K562 (cell line): ENCODE results near the gene STEAP3. TPM values are rescaled to one million over a fixed set of nuclear protein-coding genes. Genes with fewer than 3 reads are reported as not detected.

Source experiments
- ATAC-seq: fragments of 200-7000 bp; cut with Tn5 transposase; 3 replicates; pipeline ENCODE4 v1.9.1; 2020; ENCODE audit warnings: moderate library complexity
- BruUV-seq: library from RNA; stranded (reverse); fragments of 400-500 nt; replicated peaks from 2 replicates; lab custom pipeline; 2021; lab: Mats Ljungman, UMichigan
- CTCF ChIA-PET: fragments of 300-600 bp; formaldehyde crosslinking; extraction: SDS; loops from one replicate; lab custom pipeline; 2021; ENCODE audit warnings: low intra/inter-chr PET ratio; lab: Yijun Ruan, JAX
- POLR2A ChIA-PET: fragments of 300-600, 350-650 bp; sonication (Branson Sonifier 250); formaldehyde crosslinking; extraction: SDS; loops from one replicate; lab custom pipeline; 2021; ENCODE audit warnings: antibody characterized with exemption, inconsistent platforms; lab: Yijun Ruan, JAX
- DNase-seq, 4 experiments: peaks; one replicate each; pipeline versions ENCODE4 v3.0.0 to v3.0.0-alpha.2; 2011 to 2018; ENCODE audit warnings: low spot score in 3 of 4, mixed read lengths in 3 of 4; ENCODE audit errors: extremely low read depth in 1 of 4
- FAIRE-seq: peaks from 2 replicates; lab custom pipeline; 2011; peaks lifted over from hg19 to GRCh38; lab: Jason Lieb, UNC
- H2AFZ ChIP-seq: 2 replicates; pipeline ENCODE4 v1.6.0; 2011; ENCODE audit warnings: low read depth, low read length, control low read depth, inconsistent platforms
- H3K27ac ChIP-seq: fragments of 200-600 bp; 3 replicates; pipeline ENCODE4 v1.8.0; 2011; ENCODE audit warnings: low read depth, mild to moderate bottlenecking, control low read depth, inconsistent platforms, low read length, moderate library complexity, mixed read lengths; ENCODE audit errors: extremely low read depth
- H3K27me3 ChIP-seq, 2 experiments: fragments of 300-600 bp in 1 of 2; 2 replicates in 1 of 2; 3 replicates in 1 of 2; pipeline versions ENCODE4 v1.6.0 to v1.8.0; 2011; ENCODE audit warnings: inconsistent platforms in 2 of 2, low read length in 2 of 2, mild to moderate bottlenecking in 1 of 2, mixed read lengths in 1 of 2, moderate library complexity in 1 of 2; ENCODE audit not compliant: control insufficient read depth in 2 of 2, insufficient read depth in 2 of 2
- H3K36me3 ChIP-seq: fragments of 300-600 bp; 3 replicates; pipeline ENCODE4 v1.8.0; 2011; ENCODE audit warnings: mild to moderate bottlenecking, low read length, inconsistent platforms; ENCODE audit not compliant: control insufficient read depth, insufficient read depth
- H3K4me1 ChIP-seq, 2 experiments: fragments of 200-600 bp in 1 of 2; replicated peaks in 1 of 2; 2 replicates in 1 of 2; 3 replicates in 1 of 2; pipeline versions ENCODE4 v1.5.1 to v1.8.0; 2011; ENCODE audit warnings: inconsistent platforms in 2 of 2, low read length in 2 of 2, mild to moderate bottlenecking in 1 of 2, mixed read lengths in 1 of 2, moderate library complexity in 1 of 2; ENCODE audit not compliant: control insufficient read depth in 2 of 2, insufficient read depth in 2 of 2
- H3K4me2 ChIP-seq: 2 replicates; pipeline ENCODE4 v1.6.1; 2011; ENCODE audit warnings: low read length, control low read depth, inconsistent platforms, mixed read lengths; ENCODE audit not compliant: insufficient read depth
- H3K4me3 ChIP-seq: fragments of 200-600 bp; sonication (generic), shearing (Covaris generic); 2 replicates; pipeline ENCODE4 v1.5.1; 2016; ENCODE audit warnings: control low read depth, inconsistent platforms
- H3K79me2 ChIP-seq: fragments of 200-600 bp; 3 replicates; pipeline ENCODE4 v1.8.0; 2011; ENCODE audit warnings: low read length, inconsistent platforms; ENCODE audit not compliant: control insufficient read depth, insufficient read depth
- H3K9ac ChIP-seq, 2 experiments: 2 replicates each; pipeline versions ENCODE4 v1.6.0 to v1.6.1; 2011; ENCODE audit warnings: low read depth in 2 of 2, low read length in 2 of 2, control low read depth in 1 of 2, inconsistent platforms in 1 of 2, mild to moderate bottlenecking in 1 of 2, mixed read lengths in 1 of 2; ENCODE audit not compliant: insufficient read depth in 1 of 2
- H3K9me1 ChIP-seq: one replicate; pipeline ENCODE4 v1.6.0; 2011; ENCODE audit warnings: inconsistent platforms, mild to moderate bottlenecking, low read length, moderate library complexity; ENCODE audit not compliant: control insufficient read depth, insufficient read depth
- H3K9me3 ChIP-seq: replicated peaks from 2 replicates; pipeline ENCODE4 v1.5.1; 2011; ENCODE audit warnings: low read depth, low read length, inconsistent platforms; ENCODE audit not compliant: control insufficient read depth, insufficient read depth
- H4K20me1 ChIP-seq: replicated peaks from 2 replicates; pipeline ENCODE4 v1.6.1; 2011; ENCODE audit warnings: low read length, inconsistent platforms, mixed read lengths; ENCODE audit not compliant: control insufficient read depth, insufficient read depth
- BCOR ChIP-seq: fragments of 450-650 bp; IDR thresholded peaks from 2 replicates; pipeline ENCODE4 v1.6.1; 2016
- BDP1 ChIP-seq: IDR thresholded peaks from 3 replicates; pipeline ENCODE4 v1.6.1; 2011; ENCODE audit not compliant: insufficient read length, insufficient read depth
- ESRRB ChIP-seq: fragments of 250-450 bp; sonication (Bioruptor Pico); IDR thresholded peaks from 2 replicates; pipeline ENCODE4 v1.5.0; 2020; ENCODE audit warnings: mild to moderate bottlenecking, moderate library complexity, borderline replicate concordance
- IRF2 ChIP-seq: sonication (generic); formaldehyde crosslinking; IDR thresholded peaks from 2 replicates; pipeline ENCODE4 v1.8.1; 2022; ENCODE audit warnings: mild to moderate bottlenecking, missing genetic modification reagents
- NFIC ChIP-seq: fragments of 450-650 bp; IDR thresholded peaks from 2 replicates; pipeline ENCODE4 v1.6.1; 2017; ENCODE audit warnings: mild to moderate bottlenecking, inconsistent platforms
- TGIF2 ChIP-seq: sonication (generic); formaldehyde crosslinking; IDR thresholded peaks from 2 replicates; pipeline ENCODE4 v1.8.1; 2022; ENCODE audit warnings: mild to moderate bottlenecking, missing genetic modification reagents, moderate library complexity
- WGBS: fragments of 100-300 bp; shearing (Covaris generic); methylation state at CpG from one replicate; pipeline ENCODE4 v1.1.6; 2016; ENCODE audit warnings: low coverage, mixed read lengths; ENCODE audit not compliant: insufficient coverage; ENCODE audit errors: missing lambda C conversion rate; 5-methylcytosine and 5-hydroxymethylcytosine counted together
- in situ Hi-C: fragments of 300-500 bp; cut with MboI; formaldehyde crosslinking; loops from 4 replicates; pipeline ENCODE4 v1.15.0; 2018; ENCODE audit warnings: inconsistent platforms, mixed read lengths
- intact Hi-C: fragments of 100-400 bp; cut with micrococcal nuclease; formaldehyde crosslinking; loops from 2 replicates; pipeline ENCODE4 v1.14.2; 2022
- polyA plus RNA-seq, 8 experiments: library from polyadenylated mRNA; depleted of rRNA in 4 of 8; stranded (reverse) in 5 of 8; unstranded in 3 of 8; fragments of >200 nt; fragmentation: Nextera tagmentation in 2 of 8; fragmentation: Illumina TruSeq in 1 of 8; extraction: Ambion mirVana in 2 of 8; extraction: Trizol in 1 of 8; gene quantifications; 2 replicates each; pipeline versions ENCODE4 v1.2.1 to v1.2.3, GENCODE V29; 2011 to 2014; ENCODE audit warnings: inconsistent platforms in 1 of 8, missing spikeins in 1 of 8
- total RNA-seq, 7 experiments: library from RNA; depleted of rRNA in 6 of 7; stranded (reverse); fragments of >200 nt in 6 of 7; fragmentation: Illumina TruSeq in 2 of 7; extraction: Trizol in 2 of 7; gene quantifications; 2 replicates each; pipeline versions ENCODE4 v1.2.1 to v1.2.3, GENCODE V29; 2011 to 2021; ENCODE audit warnings: low replicate concordance in 1 of 7

Gene STEAP3
- total and polyA plus RNA-seq, 9 of the 15 experiments (the other 6 are each of a cell fraction or from before 2014, with no cell fraction given), result 1.8 to 31.6 (median 9.0) TPM

DNA sequence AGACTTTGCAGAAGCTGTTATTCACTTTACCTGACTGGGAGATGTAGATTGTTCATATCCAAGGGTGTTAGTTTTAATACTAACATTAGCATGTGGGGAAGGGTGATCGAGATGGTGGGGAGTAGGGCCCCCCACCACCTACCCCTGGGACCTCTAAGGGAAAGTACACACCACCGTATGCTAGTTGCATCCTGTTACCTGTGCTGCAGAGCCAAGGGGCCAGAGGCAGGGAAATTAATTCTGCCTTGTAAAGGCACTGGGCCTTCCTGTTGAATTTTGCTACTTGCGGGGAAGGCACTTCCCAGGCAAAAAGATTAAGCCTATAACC is 9.0 kb downstream of the STEAP3 start:
- Histone ChIP-seq H3K4me2 (no peak overlapping the region), H3K9me1 (no peaks in the 10 kb centered on the region), H3K36me3 (peaks cover 5% of the 10 kb centered on the region; the same call in 2 of the 3 replicates), H3K79me2 (no peaks in the 10 kb centered on the region), H3K4me3 (no peak overlapping the region), H3K27ac (no peak overlapping the region), H4K20me1 (peaks cover 25% of the 10 kb centered on the region), H3K9me3 (no peaks in the 10 kb centered on the region), H3K27me3 (no peaks in the 10 kb centered on the region), H3K9ac (no peak overlapping the region), H3K4me1 (peaks cover 0 to 6% of the 10 kb centered on the region in 2 experiments; a peak in 1 of 5 replicates), H2AFZ (no peak overlapping the region)
- FAIRE-seq (no peak), DNase-seq (no peak), ATAC-seq (no peak)
- BruUV-seq, result no TSS peak
- 100% methylated on average over 3 of the region's 3 CpGs for WGBS
- no peak for TF ChIP-seq BCOR
- no peak for TF ChIP-seq IRF2 (CRISPR knock-in tag)
- no peak for TF ChIP-seq ESRRB
- no peak for TF ChIP-seq BDP1
- intact Hi-C loops, result no loop called here
- in situ Hi-C loops, result no loop called here
- POLR2A ChIA-PET, result interaction anchor here (0.6 kb wide), 1 partner anchor 470 kb away, joined by 4 read pairs; no protein-coding TSS in a partner anchor
- CTCF ChIA-PET, result no interaction called here

GRCh38 chr2:119233326-119234020 is 9.8 kb downstream of the STEAP3 start:
- H3K9ac ChIP-seq, result peak overlapping the region in 1 of 2 experiments; percentile 62; a peak in 1 of 4 replicates
- H4K20me1 ChIP-seq, result peaks cover 24% of the 10 kb centered on the region
- H2AFZ ChIP-seq, result no peak overlapping the region
- no peak for FAIRE-seq
- in situ Hi-C loops (no loop called here), intact Hi-C loops (no loop called here)
- no peak for DNase-seq
- no peak overlapping the region for H3K4me3 ChIP-seq
- H3K27ac ChIP-seq, result no peak overlapping the region
- no TSS peak for BruUV-seq
- peaks cover 5% of the 10 kb centered on the region; the same call in 2 of the 3 replicates for H3K36me3 ChIP-seq
- peaks cover 0 to 6% of the 10 kb centered on the region in 2 experiments; a peak in 2 of 5 replicates for H3K4me1 ChIP-seq
- CTCF ChIA-PET, result interaction anchor here (0.6 to 1.7 kb wide), 2 partner anchors 15 to 32 kb away, joined by 3 to 10 read pairs; no protein-coding TSS in a partner anchor
- no peak for ATAC-seq
- no peaks in the 10 kb centered on the region for H3K27me3 ChIP-seq
- TF ChIP-seq NFIC (peak; percentile 13; the same call in 1 of the 2 replicates), TGIF2 (no peak)
- WGBS, result 75% methylated on average over 5 of the region's 7 CpGs
- no peaks in the 10 kb centered on the region for H3K9me3 ChIP-seq
- H3K9me1 ChIP-seq, result no peaks in the 10 kb centered on the region
- H3K79me2 ChIP-seq, result no peaks in the 10 kb centered on the region
- POLR2A ChIA-PET, result interaction anchor here (0.6 to 0.9 kb wide), 2 partner anchors 20 to 46 kb away, joined by 3 read pairs; no protein-coding TSS in a partner anchor
- H3K4me2 ChIP-seq, result no peak overlapping the region
